ENCODE data around the gene ZFP36. TPM values are rescaled to one million over a fixed set of nuclear protein-coding genes. Genes with fewer than 3 reads are reported as not detected.

The ZFP36 gene
- total and polyA plus RNA-seq, 4 donors, result 41.2 to 655 (median 172) TPM

DNA sequence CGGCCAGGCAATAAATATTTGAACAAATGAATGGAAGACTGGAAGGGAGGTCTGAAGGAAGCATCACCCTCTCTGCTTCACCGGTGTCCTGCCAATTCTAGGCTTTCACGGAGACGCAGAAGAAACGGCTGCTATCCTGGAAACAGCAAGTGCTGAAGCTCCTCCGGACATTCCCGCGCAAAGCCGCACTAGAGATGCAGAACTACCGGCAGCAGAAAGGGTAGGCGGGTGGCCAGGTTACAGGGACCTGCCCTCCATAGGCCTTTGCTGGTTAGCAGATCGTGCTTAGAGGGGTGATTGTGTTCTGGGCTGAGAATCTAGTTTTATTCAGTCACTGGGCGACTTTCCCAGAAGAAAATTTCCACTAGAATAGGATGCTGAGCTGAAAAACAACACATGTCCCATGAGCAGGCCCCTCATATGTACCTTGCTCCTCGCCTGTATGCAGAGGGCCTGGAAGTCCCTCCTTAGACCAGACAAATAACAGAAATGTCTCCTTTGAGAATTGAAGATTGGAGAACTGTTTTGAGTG is 26.7 kb upstream of the ZFP36 start:
- no peak for TF ChIP-seq CTCF (IDR thresholded peaks at IDR 0.05; ENCODE audit: control extremely low read depth, extremely low read depth)

DNA sequence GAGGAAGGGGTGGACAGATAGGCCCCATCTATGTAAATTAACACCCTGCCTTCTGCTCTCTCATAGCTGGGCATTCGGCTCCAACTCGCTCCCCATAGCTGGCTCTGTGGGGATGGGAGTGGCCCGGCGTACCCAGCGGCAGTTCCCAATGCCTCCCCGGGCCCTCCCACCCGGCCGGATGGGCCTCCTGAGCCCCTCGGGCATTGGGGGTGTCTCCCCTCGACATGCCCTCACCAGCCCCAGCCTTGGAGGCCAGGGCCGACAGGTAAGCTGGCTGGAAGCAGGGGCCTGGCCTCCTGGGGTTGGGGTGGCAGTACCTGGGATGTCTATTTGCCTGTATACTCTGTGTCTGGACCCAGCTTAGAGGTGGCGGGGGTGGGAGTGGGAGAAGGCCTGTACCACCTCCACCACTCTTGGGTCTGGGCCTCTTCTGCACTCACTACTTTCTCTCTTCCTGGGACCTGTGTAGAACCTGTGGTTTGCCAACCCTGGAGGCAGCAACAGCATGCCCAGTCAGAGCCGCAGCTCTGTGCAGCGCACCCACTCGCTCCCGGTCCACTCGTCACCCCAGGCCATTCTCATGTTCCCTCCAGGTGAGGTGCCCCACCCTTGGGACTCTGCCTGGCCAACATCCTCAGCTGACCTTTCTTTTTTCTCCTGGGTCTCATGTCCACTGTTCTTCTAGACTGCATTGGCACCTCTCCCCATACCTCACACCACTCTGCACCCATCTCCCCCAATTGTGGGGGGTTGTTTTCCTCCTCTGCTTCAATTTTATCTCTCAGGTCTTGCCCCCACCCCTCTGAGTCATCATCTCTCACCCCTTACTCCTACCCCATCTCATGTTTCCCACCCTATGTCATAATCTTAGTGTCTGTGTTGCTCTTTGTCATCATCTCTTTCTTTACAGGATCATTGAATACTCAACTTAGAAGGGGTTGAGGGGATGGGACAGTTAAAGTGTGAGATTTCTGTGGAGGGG is 25.8 kb upstream of the ZFP36 start:
- no peak for TF ChIP-seq CTCF (IDR thresholded peaks at IDR 0.05; ENCODE audit: control extremely low read depth, extremely low read depth)
- 94 to 96% methylated on average over 16 to 17 of the region's 17 CpGs for WGBS, 2 donors
- H3K9ac ChIP-seq (ENCODE audit: insufficient read depth in 1 of 2, low read length in 2 of 2), result no peak overlapping the region
- DNase-seq (no peak), ATAC-seq (ENCODE audit: insufficient read depth, low FRiP score) (no peak)
- no peaks in the 10 kb centered on the region for H3K27me3 ChIP-seq (ENCODE audit: control insufficient read depth in 3 of 3, insufficient read depth in 3 of 3, low read length in 2 of 3)
- no peak overlapping the region for H3K4me3 ChIP-seq
- peaks cover 39 to 80% (median 61%) of the 10 kb centered on the region in 4 donors for H3K36me3 ChIP-seq (ENCODE audit: control insufficient read depth in 4 of 4, insufficient read depth in 4 of 4, low read length in 4 of 4)
- H3K27ac ChIP-seq (ENCODE audit: low read depth in 1 of 2, low read length in 1 of 2), result no peak overlapping the region
- H3K4me1 ChIP-seq (ENCODE audit: control insufficient read depth in 5 of 5, insufficient read depth in 5 of 5, low read length in 5 of 5), result no peaks in the 10 kb centered on the region
- H3K9me3 ChIP-seq (ENCODE audit: control insufficient read depth in 4 of 4, insufficient read depth in 3 of 4, low read length in 3 of 4), result no peaks in the 10 kb centered on the region

More for the DNA sequence above, 26.7 kb upstream of the ZFP36 start:
- peaks cover 37 to 84% (median 68%) of the 10 kb centered on the region in 4 donors for H3K36me3 ChIP-seq (ENCODE audit: control insufficient read depth in 4 of 4, insufficient read depth in 4 of 4, low read length in 4 of 4)
- no peaks in the 10 kb centered on the region for H3K27me3 ChIP-seq (ENCODE audit: control insufficient read depth in 3 of 3, insufficient read depth in 3 of 3, low read length in 2 of 3)
- no peak overlapping the region for H3K9ac ChIP-seq (ENCODE audit: insufficient read depth in 1 of 2, low read length in 2 of 2)
- H3K27ac ChIP-seq (ENCODE audit: low read depth in 1 of 2, low read length in 1 of 2), result no peak overlapping the region
- H3K4me1 ChIP-seq (ENCODE audit: control insufficient read depth in 5 of 5, insufficient read depth in 5 of 5, low read length in 5 of 5), result no peaks in the 10 kb centered on the region
- H3K9me3 ChIP-seq (ENCODE audit: control insufficient read depth in 4 of 4, insufficient read depth in 3 of 4, low read length in 3 of 4), result no peaks in the 10 kb centered on the region
- no peak overlapping the region for H3K4me3 ChIP-seq
- WGBS, 2 donors, result 94 to 97% methylated on average over 14 of the region's 14 CpGs
- no peak for ATAC-seq (ENCODE audit: insufficient read depth, low FRiP score)
- DNase-seq, result no peak

DNA sequence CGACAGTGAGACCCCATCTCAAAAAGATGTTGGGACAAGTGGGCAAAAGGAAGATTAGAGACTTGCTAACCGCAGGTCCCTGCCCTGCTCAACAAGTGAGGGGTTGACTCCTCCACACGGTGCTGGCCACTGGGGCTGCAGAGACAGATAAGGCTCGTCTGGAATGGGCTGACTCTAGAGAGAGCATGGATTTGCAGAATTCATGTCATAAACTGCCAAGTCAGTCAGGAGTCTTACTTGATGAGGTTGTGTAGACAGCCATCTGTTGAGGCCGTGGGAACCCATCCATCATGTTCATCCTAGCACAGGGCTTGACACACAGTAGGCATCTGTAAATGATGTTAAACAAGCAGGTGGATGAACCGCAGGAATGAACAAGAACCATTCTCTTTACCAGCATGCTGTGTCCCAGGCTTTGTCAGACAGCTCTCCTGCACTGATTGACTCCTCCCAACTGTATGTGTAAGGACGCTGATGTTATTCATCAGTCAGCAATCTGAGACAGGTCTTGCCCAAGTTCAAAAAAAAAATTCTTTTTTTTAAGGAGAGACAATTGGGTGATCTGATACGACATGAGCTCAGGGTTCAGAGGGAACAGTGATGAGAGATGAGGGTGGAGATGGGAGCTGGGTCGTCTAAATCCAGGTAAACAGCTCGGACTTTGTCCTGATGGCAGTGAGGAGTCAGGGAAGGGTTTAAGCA is 24.6 kb upstream of the ZFP36 start:
- no peak overlapping the region for H3K9ac ChIP-seq (ENCODE audit: insufficient read depth in 1 of 2, low read length in 2 of 2)
- H3K4me3 ChIP-seq, result no peak overlapping the region
- no peak for TF ChIP-seq CTCF (IDR thresholded peaks at IDR 0.05; ENCODE audit: control extremely low read depth, extremely low read depth)
- ATAC-seq (ENCODE audit: insufficient read depth, low FRiP score) (no peak), DNase-seq (no peak)
- WGBS, 2 donors, result 87 to 92% methylated on average over 10 of the region's 10 CpGs
- H3K27me3 ChIP-seq (ENCODE audit: control insufficient read depth in 3 of 3, insufficient read depth in 3 of 3, low read length in 2 of 3), result no peaks in the 10 kb centered on the region
- H3K4me1 ChIP-seq (ENCODE audit: control insufficient read depth in 5 of 5, insufficient read depth in 5 of 5, low read length in 5 of 5), result no peaks in the 10 kb centered on the region
- H3K9me3 ChIP-seq (ENCODE audit: control insufficient read depth in 4 of 4, insufficient read depth in 3 of 4, low read length in 3 of 4), result no peaks in the 10 kb centered on the region
- H3K27ac ChIP-seq (ENCODE audit: low read depth in 1 of 2, low read length in 1 of 2), result no peak overlapping the region
- peaks cover 30 to 78% (median 59%) of the 10 kb centered on the region in 4 donors for H3K36me3 ChIP-seq (ENCODE audit: control insufficient read depth in 4 of 4, insufficient read depth in 4 of 4, low read length in 4 of 4)
